Stomach smooth muscle (tissue), 2 donors: Measurements from ENCODE around the gene KSR1.
"Not testable (repeated sequence)": the region's sequence is repeated elsewhere in the genome, so short reads cannot be mapped to it uniquely, and the experiment has no call there.

Source experiments
- H3K27ac ChIP-seq: one replicate; pipeline ENCODE4 v1.7.0; 2013; ENCODE audit warnings: mild to moderate bottlenecking, low read length, inconsistent platforms
- H3K27me3 ChIP-seq, 2 donors: one replicate each; pipeline ENCODE4 v1.7.0; 2013; ENCODE audit warnings: low read length in 2 of 2; ENCODE audit not compliant: insufficient read depth in 2 of 2, control insufficient read depth in 1 of 2
- H3K36me3 ChIP-seq, 2 donors: one replicate each; pipeline ENCODE4 v1.7.0; 2013; ENCODE audit warnings: low read length in 2 of 2; ENCODE audit not compliant: control insufficient read depth in 2 of 2, insufficient read depth in 2 of 2
- H3K4me1 ChIP-seq: one replicate; pipeline ENCODE4 v1.7.0; 2013; ENCODE audit warnings: low read length; ENCODE audit not compliant: control insufficient read depth, insufficient read depth
- H3K4me3 ChIP-seq, 2 donors: one replicate each; pipeline ENCODE4 v1.7.0; 2013; ENCODE audit warnings: low read length in 2 of 2
- H3K9ac ChIP-seq, 2 donors: one replicate each; pipeline ENCODE4 v1.7.0; 2013; ENCODE audit warnings: low read length in 2 of 2, mild to moderate bottlenecking in 1 of 2
- H3K9me3 ChIP-seq, 2 donors: one replicate each; pipeline ENCODE4 v1.7.0; 2013; ENCODE audit warnings: low read length in 2 of 2; ENCODE audit not compliant: control insufficient read depth in 2 of 2
- donor health status: healthy.
- donor health status: Pancreatic carcinoma.

Gene KSR1

DNA sequence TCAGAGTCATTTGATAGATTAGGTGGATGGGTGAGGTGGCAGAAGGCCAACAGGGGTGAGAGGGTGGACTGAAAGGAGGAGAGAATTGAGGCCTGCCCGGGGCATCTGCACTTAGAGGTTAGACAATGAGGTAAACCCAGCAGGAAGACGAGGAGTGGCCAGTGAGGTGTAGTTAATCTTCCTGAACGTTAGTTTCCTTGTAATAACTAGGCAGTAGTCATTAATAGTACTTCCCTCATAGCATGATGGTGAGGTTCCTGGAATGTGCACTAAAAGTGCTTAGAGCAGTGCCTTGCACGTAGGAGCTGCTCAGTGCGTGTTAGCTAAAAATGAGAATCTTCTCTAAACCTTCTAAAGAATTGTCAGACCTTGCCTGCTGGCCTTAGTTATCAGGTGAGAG, 13.5 kb upstream of the KSR1 start:
- Histone ChIP-seq H3K4me3 (no peak overlapping the region), H3K9me3 (no peaks in the 10 kb centered on the region), H3K4me1 (no peaks in the 10 kb centered on the region), H3K36me3 (no peaks in the 10 kb centered on the region), H3K9ac (no peak overlapping the region), H3K27me3 (peaks cover 0 to 2% of the 10 kb centered on the region in 2 donors), H3K27ac (no peak overlapping the region)

- Histone ChIP-seq H3K9me3 (no peaks in the 10 kb centered on the region), H3K36me3 (no peaks in the 10 kb centered on the region), H3K27ac (no peak overlapping the region), H3K27me3 (peaks cover 0 to 2% of the 10 kb centered on the region in 2 donors), H3K4me3 (no peak overlapping the region), H3K9ac (no peak overlapping the region), H3K4me1 (no peaks in the 10 kb centered on the region)
Measured at GRCh38 chr17:27443491-27443890, 12.8 kb upstream of the KSR1 start.

DNA sequence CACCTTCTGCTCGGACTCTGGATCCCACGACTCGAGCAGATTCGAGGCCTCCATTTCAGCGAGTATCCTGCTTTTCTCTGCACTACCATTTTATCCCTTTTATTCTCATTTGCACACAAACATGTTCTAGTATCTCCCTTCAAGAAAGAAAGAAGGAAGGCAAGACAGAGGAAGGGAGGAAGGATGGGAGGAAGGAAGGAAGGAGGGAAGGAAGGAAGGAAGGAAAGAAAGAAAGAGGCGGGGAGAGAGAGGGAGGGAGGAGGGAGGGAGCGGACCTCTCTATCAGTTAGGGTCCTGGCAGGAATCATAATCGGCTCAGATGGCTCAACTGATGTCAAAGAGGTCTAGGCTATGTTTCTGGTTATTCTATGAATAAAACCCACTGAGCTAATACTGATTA, 10.3 kb upstream of the KSR1 start:
- no peaks in the 10 kb centered on the region for H3K4me1 ChIP-seq

DNA sequence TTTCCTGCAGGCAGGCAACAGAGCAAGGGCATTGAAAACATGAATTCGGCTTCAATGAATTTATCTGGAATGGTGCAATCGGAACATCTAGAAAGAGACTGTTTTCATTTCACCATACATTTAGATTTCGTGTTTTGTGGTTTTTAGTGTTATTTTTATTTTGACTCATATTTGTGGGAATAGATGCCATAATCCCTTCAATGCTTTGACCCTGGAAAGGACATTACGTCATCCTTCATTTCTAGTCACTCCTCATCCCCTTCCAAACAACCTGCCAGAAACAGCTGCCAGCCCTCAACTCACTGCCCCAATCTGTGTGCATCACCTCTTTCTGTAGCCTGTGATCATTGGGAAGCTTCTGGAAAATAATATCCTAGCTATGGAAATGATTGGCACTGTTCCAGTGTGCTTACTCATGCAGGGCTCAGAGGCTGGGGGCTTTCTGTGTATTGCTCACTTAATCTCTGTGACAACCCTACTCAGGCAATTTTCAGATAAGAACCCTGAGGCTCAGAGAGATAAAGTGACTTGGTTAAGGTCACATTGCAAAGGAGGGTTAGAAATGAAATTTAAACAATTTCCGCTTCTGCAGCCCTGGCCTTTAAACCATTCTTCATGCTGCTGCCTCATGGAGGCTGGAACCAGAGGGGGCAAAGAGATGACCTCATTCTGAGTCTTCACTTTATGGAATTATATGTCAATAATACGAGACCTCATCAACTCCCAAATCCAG, 9.5 kb upstream of the KSR1 start:
- Histone ChIP-seq H3K36me3 (no peaks in the 10 kb centered on the region), H3K27me3 (peaks cover 0 to 2% of the 10 kb centered on the region in 2 donors), H3K9ac (no peak overlapping the region), H3K4me3 (no peak overlapping the region), H3K27ac (no peak overlapping the region), H3K9me3 (no peaks in the 10 kb centered on the region), H3K4me1 (no peaks in the 10 kb centered on the region)

More for the DNA sequence above, 10.3 kb upstream of the KSR1 start:
- H3K36me3 ChIP-seq, result no peaks in the 10 kb centered on the region
- H3K27me3 ChIP-seq, result peaks cover 0 to 2% of the 10 kb centered on the region in 2 donors
- H3K9me3 ChIP-seq, result no peaks in the 10 kb centered on the region
- H3K4me3 ChIP-seq, result no peak overlapping the region
- no peak overlapping the region for H3K9ac ChIP-seq
- no peak overlapping the region for H3K27ac ChIP-seq

GRCh38 chr17:27448534-27448933, 7.7 kb upstream of the KSR1 start:
- H3K4me1 ChIP-seq, H3K27ac ChIP-seq, H3K27me3 ChIP-seq, H3K36me3 ChIP-seq, H3K9ac ChIP-seq, H3K9me3 ChIP-seq, H3K4me3 ChIP-seq: not testable (repeated sequence)

DNA sequence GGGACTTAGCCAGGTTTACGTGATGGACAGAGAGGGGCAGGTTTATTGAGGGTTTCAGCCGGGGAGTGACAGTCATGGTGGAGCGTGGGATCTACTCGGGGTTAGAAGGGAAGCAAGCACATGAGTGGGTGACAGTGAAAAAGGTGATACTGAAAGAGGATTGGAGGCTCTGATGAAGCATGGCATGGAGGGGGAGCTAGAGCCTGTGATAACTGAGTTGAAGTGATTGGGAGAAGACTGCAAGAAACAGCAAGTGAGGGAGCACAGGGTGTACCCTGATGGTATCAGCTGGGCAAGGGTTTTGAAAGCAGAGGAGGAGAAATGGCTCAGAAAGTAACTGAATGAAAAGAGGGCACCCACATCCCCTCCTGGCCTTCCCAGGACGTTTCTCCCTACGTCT, 6.7 kb upstream of the KSR1 start:
- H3K27ac ChIP-seq, result no peak overlapping the region
- H3K4me1 ChIP-seq, result no peaks in the 10 kb centered on the region
- peaks cover 0 to 2% of the 10 kb centered on the region in 2 donors for H3K27me3 ChIP-seq
- H3K9ac ChIP-seq, result no peak overlapping the region
- no peaks in the 10 kb centered on the region for H3K9me3 ChIP-seq
- H3K36me3 ChIP-seq, result no peaks in the 10 kb centered on the region
- no peak overlapping the region for H3K4me3 ChIP-seq

GRCh38 chr17:27449988-27450387, 6.3 kb upstream of the KSR1 start:
- H3K36me3 ChIP-seq, result no peaks in the 10 kb centered on the region
- H3K4me3 ChIP-seq, result no peak overlapping the region
- H3K4me1 ChIP-seq, result no peaks in the 10 kb centered on the region
- no peak overlapping the region for H3K9ac ChIP-seq
- H3K9me3 ChIP-seq, result no peaks in the 10 kb centered on the region
- H3K27me3 ChIP-seq, result peaks cover 0 to 2% of the 10 kb centered on the region in 2 donors
- no peak overlapping the region for H3K27ac ChIP-seq

DNA sequence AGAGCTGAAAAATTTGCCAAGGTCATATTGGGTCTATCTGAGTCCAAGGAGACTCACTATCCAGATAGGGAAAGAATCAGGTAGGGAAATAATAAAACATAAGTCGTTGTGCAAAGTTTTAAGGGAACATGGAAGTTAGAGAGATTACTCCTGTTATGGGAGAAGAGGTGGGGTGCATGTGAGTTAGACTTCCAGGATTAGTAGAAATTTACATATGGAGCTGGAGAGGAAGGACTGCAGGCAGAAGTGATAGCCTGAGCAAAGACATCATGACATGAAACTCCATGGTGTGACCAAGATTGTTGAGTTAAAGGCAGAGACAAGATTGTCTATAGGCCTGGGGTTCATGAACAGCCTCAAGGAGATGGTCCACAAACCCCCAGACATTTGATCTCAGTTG, 5.8 kb upstream of the KSR1 start:
- Histone ChIP-seq H3K36me3 (no peaks in the 10 kb centered on the region), H3K4me1 (no peaks in the 10 kb centered on the region)

GRCh38 chr17:27451906-27452305, 4.3 kb upstream of the KSR1 start:
- Histone ChIP-seq H3K36me3 (no peaks in the 10 kb centered on the region), H3K4me1 (no peaks in the 10 kb centered on the region), H3K4me3 (no peak overlapping the region), H3K9me3 (no peaks in the 10 kb centered on the region), H3K9ac (no peak overlapping the region), H3K27ac (no peak overlapping the region), H3K27me3 (no peaks in the 10 kb centered on the region)

More for the DNA sequence above, 5.8 kb upstream of the KSR1 start:
- Histone ChIP-seq H3K9me3 (no peaks in the 10 kb centered on the region), H3K27me3 (peaks cover 0 to 2% of the 10 kb centered on the region in 2 donors), H3K27ac (no peak overlapping the region), H3K4me3 (no peak overlapping the region), H3K9ac (no peak overlapping the region)

GRCh38 chr17:27452828-27453227, 3.4 kb upstream of the KSR1 start:
- no peak overlapping the region for H3K27ac ChIP-seq
- no peak overlapping the region for H3K4me3 ChIP-seq
- H3K36me3 ChIP-seq, result no peaks in the 10 kb centered on the region
- H3K9me3 ChIP-seq, result no peaks in the 10 kb centered on the region
- peaks cover 8% of the 10 kb centered on the region for H3K4me1 ChIP-seq
- no peak overlapping the region for H3K9ac ChIP-seq
- H3K27me3 ChIP-seq, result no peaks in the 10 kb centered on the region

- no peaks in the 10 kb centered on the region for H3K9me3 ChIP-seq
- H3K4me3 ChIP-seq, result no peak overlapping the region
- H3K36me3 ChIP-seq, result no peaks in the 10 kb centered on the region
- no peak overlapping the region for H3K27ac ChIP-seq
- H3K4me1 ChIP-seq, result peaks cover 14% of the 10 kb centered on the region
- H3K9ac ChIP-seq, result no peak overlapping the region
- H3K27me3 ChIP-seq, result no peaks in the 10 kb centered on the region
Measured at GRCh38 chr17:27453471-27453870, 2.8 kb upstream of the KSR1 start.
